Measurements from ENCODE around the gene GARRE1. TPM values are rescaled to one million over a fixed set of nuclear protein-coding genes. Genes with fewer than 3 reads are reported as not detected.
"Not testable (repeated sequence)": the region's sequence is repeated elsewhere in the genome, so short reads cannot be mapped to it uniquely, and the experiment has no call there.

GARRE1 gene
- total RNA-seq, 2 donors from 2014 or later: 13.2 to 17.9 TPM

DNA sequence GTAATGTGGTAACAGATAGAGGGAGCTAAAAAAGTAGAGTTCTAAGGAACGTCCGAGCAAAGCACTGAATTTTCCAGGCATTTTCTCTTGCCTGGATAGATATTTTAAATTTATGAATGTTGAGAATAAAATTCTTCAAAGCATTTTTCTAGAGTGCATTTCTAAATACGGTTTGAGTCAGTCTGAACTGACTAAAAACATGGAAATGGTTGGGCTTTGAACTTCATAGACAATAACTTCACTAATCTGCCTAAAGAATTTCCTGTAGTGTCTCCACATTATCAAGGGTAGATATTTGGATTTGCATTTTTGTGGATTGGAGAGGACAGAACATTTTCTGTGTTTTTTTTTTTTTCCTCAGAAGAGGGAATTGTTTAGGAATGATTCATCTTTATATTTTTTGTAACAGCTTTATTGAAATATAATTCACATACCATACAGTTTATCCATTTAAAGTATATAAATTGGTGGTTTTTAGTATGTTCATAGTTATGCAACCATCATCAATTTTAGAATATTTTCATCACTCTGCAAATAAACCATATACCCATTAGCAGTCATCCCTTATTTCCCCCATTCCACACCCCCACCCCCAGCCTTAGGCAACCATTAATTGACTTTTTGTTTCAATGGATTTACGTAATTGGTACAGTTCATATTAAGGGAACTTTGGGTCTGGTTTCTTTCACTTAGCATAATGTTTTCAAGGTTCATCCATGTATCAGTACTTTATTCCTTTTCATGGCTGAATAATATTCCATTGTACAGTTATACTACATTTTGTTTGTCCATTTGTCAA is 20.7 kb downstream of the GARRE1 start:
- DNase-seq (no peak), ATAC-seq (replicated peaks in 1 of 2) (no peak)
- Mint-ChIP-seq H3K9me3 (no peaks in the 10 kb centered on the region), H3K27ac (no peak overlapping the region), H3K4me3 (no peak overlapping the region), H3K36me3 (ENCODE audit: insufficient read depth in 2 of 2) (peaks cover 0 to 5% of the 10 kb centered on the region in 2 donors), H3K27me3 (ENCODE audit: low read depth) (no peaks in the 10 kb centered on the region), H3K4me1 (ENCODE audit: low read depth) (peaks cover 61% of the 10 kb centered on the region)

DNA sequence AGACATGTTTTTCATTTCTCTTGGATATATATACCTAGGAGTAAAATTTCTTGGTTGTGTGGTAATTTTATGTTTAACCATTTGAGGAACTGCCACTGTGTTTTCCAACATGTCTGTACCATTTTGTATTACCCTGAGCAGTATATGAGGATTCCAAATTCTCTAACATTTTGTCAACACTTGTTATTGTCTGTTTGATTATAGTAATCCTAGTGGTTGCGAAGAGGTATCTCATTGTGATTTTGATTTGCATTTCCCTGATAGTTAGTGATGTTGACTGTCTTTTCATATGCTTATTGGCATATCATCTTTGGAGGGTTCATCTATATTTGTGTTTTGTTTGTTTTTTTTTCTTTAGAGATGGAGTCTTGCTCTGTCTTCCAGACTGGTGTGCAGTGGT is 21.4 kb downstream of the GARRE1 start:
- Mint-ChIP-seq H3K9me3 (no peaks in the 10 kb centered on the region), H3K4me3 (no peak overlapping the region), H3K27ac (no peak overlapping the region), H3K4me1 (ENCODE audit: low read depth) (peaks cover 54% of the 10 kb centered on the region), H3K27me3 (ENCODE audit: low read depth) (no peaks in the 10 kb centered on the region), H3K36me3 (ENCODE audit: insufficient read depth in 2 of 2) (peaks cover 0 to 5% of the 10 kb centered on the region in 2 donors)
- DNase-seq (no peak), ATAC-seq (replicated peaks in 1 of 2) (no peak)

DNA sequence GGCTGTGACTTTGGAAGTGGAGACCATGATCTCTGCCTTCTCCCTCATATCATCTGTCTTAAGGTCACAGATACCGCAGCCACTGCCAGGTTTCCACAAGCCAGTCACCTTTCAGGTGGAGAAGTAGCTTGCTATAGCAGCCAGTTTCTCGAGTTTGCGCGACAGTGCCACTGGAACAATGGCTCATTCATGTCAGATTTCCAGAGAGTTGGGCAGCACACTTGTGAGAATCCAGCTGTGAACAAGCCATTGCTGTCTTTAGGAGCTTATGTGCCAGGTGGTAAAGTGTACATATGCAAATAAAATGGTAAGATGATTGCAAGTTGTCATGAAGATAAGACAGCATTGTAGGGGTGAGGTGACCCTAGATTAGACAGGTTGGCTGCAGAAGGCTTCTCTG is 22.3 kb downstream of the GARRE1 start:
- ATAC-seq (replicated peaks in 1 of 2): peak in 1 of 2 donors; percentile 11
- Mint-ChIP-seq H3K4me1 (ENCODE audit: low read depth) (peaks cover 49% of the 10 kb centered on the region), H3K36me3 (ENCODE audit: insufficient read depth in 2 of 2) (peaks cover 0 to 5% of the 10 kb centered on the region in 2 donors)

DNA sequence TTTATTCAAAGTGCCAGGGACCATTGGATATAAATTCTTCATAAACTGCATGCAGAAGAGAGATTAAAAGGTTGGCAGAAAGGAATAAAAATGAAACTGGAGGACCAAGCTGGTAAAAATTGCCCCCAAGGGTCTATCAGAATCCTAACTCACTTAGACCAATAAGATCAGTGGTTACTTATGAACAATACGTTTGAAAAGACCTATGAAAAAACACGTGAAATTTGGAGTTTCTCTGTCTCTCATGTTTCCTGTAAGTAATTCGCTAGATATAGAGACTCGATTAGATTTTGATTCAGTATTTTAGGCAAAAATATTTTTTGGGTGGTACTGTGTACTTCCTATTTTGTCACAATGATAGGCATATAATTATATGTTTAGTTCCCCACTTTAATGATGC is 22.9 kb downstream of the GARRE1 start:
- H3K27me3 Mint-ChIP-seq (ENCODE audit: low read depth): no peaks in the 10 kb centered on the region
- peaks cover 44% of the 10 kb centered on the region for H3K4me1 Mint-ChIP-seq (ENCODE audit: low read depth)
- H3K4me3 Mint-ChIP-seq: peak overlapping the region; percentile 23 to 47
- H3K27ac Mint-ChIP-seq: peak overlapping the region; percentile 18
- peaks cover 0 to 5% of the 10 kb centered on the region in 2 donors for H3K36me3 Mint-ChIP-seq (ENCODE audit: insufficient read depth in 2 of 2)
- DNase-seq (no peak), ATAC-seq (replicated peaks in 1 of 2) (no peak)
- no peaks in the 10 kb centered on the region for H3K9me3 Mint-ChIP-seq

More for the DNA sequence above, 22.3 kb downstream of the GARRE1 start:
- Mint-ChIP-seq H3K27me3 (ENCODE audit: low read depth) (no peaks in the 10 kb centered on the region), H3K27ac (peak overlapping the region; percentile 13), H3K4me3 (peak overlapping the region; percentile 23 to 47), H3K9me3 (no peaks in the 10 kb centered on the region)
- no peak for DNase-seq

DNA sequence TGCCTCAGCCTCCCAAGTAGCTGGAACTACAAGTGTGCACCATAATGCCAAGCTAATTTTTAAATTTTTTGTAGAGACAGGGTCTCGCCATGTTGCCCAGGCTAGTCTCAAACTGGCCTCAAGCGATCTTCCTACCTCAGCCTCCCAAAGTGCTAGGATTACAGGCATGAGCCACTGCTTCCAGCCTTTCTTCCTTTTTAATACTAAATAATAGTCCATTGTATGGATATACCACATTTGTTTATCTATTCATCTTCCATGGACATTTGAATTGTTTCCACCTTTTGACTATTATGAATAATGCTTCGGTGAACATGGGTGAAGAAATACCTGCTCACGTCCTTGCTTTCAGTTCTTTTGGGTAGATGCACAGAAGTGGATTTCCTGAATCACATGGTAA is 24.4 kb downstream of the GARRE1 start:
- peaks cover 0 to 5% of the 10 kb centered on the region in 2 donors for H3K36me3 Mint-ChIP-seq (ENCODE audit: insufficient read depth in 2 of 2)
- peaks cover 38% of the 10 kb centered on the region for H3K4me1 Mint-ChIP-seq (ENCODE audit: low read depth)
- DNase-seq (no peak), ATAC-seq (replicated peaks in 1 of 2) (no peak)
- no peak overlapping the region for H3K4me3 Mint-ChIP-seq
- peak overlapping the region; percentile 12 for H3K27ac Mint-ChIP-seq
- no peaks in the 10 kb centered on the region for H3K9me3 Mint-ChIP-seq
- H3K27me3 Mint-ChIP-seq (ENCODE audit: low read depth): no peaks in the 10 kb centered on the region

DNA sequence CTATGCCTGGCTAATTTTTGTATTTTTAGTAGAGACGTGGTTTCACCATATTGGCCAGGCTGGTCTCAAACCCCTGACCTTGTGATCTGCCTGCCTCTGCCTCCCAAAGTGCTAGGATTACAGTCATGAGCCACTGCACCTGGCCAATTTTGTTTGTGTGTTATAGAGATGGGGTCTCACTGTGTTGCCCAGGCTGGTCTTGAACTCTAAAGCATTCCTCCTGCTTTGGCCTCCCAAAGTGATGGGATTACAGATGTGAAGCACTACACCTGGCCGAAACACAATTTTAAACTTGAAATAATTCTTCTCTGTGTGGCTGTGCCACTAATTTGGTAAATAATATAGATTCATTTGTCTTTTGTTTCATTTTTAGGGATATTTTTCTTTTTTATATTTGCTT is 27.1 kb downstream of the GARRE1 start:
- H3K27me3 Mint-ChIP-seq (ENCODE audit: low read depth); H3K4me3 Mint-ChIP-seq; DNase-seq; ATAC-seq (replicated peaks in 1 of 2); H3K9me3 Mint-ChIP-seq; H3K36me3 Mint-ChIP-seq (ENCODE audit: insufficient read depth in 2 of 2): not testable (repeated sequence)
- Mint-ChIP-seq H3K4me1 (ENCODE audit: low read depth) (peaks cover 17% of the 10 kb centered on the region), H3K27ac (peak overlapping the region; percentile 7)

DNA sequence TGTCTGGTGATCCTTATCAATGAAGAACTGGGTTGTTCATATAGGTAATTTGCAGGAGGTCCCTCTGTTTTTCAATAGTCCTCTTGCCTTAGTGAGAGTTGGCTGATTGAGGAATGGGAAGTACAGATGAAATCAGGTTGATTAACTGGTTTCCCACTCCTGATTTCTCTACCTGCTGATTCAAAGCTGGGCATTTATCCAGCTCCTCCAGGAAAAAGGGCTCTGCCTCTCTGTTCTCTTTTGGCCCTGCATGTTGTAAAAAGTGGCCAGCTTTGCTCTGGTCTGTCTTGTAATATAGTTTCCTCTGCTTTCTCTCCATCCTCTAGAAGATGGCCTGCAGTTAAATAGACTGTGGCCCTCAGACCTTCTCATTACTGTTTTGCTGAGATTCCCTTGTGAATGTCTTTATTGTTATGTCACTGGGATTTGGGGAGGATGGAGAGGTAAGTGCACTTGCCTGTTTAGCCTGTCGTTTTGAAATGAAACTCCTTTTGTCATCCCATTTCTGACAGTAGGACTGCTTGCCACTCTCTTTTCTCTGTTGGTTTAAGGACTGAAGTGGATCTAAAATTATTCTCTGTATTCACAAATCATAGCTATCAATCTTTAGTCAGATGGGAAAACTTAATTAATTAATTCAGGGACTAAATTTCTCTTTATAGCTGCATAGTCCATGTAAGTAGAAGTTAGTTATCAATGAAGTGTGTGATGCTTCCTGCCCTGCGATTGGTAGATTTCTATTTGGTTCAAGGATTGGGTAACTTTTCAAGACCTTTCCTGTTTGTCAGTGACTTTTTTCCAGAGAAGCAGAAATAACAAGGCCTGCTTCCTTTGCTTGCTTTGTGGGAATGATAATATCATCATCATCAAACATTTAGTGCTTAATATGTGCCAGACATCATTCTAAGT is 28.5 kb downstream of the GARRE1 start:
- Mint-ChIP-seq H3K27ac (peak overlapping the region; percentile 38), H3K9me3 (no peaks in the 10 kb centered on the region), H3K36me3 (ENCODE audit: insufficient read depth in 2 of 2) (peaks cover 0 to 2% of the 10 kb centered on the region in 2 donors), H3K4me3 (no peak overlapping the region), H3K27me3 (ENCODE audit: low read depth) (no peaks in the 10 kb centered on the region), H3K4me1 (ENCODE audit: low read depth) (peaks cover 19% of the 10 kb centered on the region)
- DNase-seq: no peak
- ATAC-seq (replicated peaks in 1 of 2): no peak

DNA sequence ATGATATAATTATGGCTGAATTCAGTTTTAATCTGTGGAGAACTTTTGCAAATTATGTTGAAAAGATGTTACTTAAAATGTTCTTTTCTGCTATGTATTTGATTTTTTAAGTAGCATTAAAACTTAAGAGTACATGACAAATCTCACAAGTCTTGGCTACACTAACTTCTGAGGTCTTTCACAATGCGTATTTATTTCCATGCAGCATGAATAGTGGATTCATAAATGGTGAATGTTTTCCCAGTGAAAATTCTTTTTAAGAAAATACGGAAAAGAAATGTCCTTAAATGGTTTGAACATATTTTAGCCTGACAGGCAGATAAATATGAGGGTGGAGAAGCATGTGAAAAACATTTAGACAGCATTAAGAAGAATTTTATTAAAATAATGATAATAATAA is 30.2 kb downstream of the GARRE1 start:
- no peaks in the 10 kb centered on the region for H3K27me3 Mint-ChIP-seq (ENCODE audit: low read depth)
- no peak overlapping the region for H3K4me3 Mint-ChIP-seq
- DNase-seq (no peak), ATAC-seq (replicated peaks in 1 of 2) (no peak)
- H3K36me3 Mint-ChIP-seq (ENCODE audit: insufficient read depth in 2 of 2): peaks cover 0 to 2% of the 10 kb centered on the region in 2 donors
- no peak overlapping the region for H3K27ac Mint-ChIP-seq
- no peaks in the 10 kb centered on the region for H3K9me3 Mint-ChIP-seq
- H3K4me1 Mint-ChIP-seq (ENCODE audit: low read depth): peaks cover 23% of the 10 kb centered on the region

DNA sequence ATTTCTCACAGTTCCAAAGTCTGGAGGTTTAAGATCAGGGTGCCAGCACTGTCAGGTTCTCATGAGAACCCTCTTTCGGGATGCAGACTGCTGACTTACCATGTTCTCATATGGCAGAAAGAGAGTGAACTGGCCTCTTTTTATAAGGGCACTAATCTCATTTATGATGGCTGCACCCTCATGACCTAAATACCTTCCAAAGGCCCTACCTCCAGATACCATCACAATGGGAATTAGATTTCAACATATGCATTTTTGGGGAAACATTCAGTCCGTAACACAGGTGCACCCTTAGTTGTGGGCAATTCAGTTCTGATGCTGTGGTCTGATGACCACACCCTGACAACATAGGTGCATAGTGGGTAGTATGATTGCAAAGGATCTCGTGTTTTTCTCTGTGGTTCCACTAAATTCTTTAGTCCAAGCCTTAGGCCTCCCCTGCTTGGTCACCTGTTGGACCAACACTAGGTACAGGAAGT is 33.3 kb downstream of the GARRE1 start:
- no peak overlapping the region for H3K27ac Mint-ChIP-seq

DNA sequence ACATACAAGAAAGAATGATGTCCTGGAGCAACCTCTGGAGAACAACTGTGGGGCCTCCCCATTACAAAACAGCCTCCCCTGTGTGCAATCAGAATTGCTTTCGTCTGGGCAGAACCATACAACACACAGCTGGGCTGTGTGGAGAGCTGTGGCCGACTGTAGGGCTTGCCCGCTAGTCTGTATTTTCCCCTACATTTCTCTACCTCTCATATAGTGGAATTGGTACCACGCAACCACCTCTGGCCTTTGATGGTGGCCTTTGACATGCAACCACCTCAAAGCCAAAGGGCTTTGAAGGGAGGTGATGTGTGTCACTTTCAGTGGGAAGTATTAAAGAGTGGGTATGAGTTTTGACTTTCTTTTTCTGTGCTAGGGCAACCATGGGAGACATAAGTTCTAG is 34.0 kb downstream of the GARRE1 start:
- Mint-ChIP-seq H3K36me3 (ENCODE audit: insufficient read depth in 2 of 2) (peaks cover 0 to 2% of the 10 kb centered on the region in 2 donors), H3K4me3 (peak overlapping the region in 1 of 2 donors; percentile 30), H3K27ac (peak overlapping the region; percentile 51), H3K4me1 (ENCODE audit: low read depth) (peaks cover 23% of the 10 kb centered on the region), H3K9me3 (no peaks in the 10 kb centered on the region), H3K27me3 (ENCODE audit: low read depth) (no peaks in the 10 kb centered on the region)
- ATAC-seq (replicated peaks in 1 of 2) (peak; percentile 73 to 82), DNase-seq (peak in 1 of 2 donors; percentile 22)

More for the DNA sequence above, 33.3 kb downstream of the GARRE1 start:
- ATAC-seq (replicated peaks in 1 of 2): no peak
- Mint-ChIP-seq H3K27me3 (ENCODE audit: low read depth) (no peaks in the 10 kb centered on the region), H3K36me3 (ENCODE audit: insufficient read depth in 2 of 2) (peaks cover 0 to 2% of the 10 kb centered on the region in 2 donors), H3K4me1 (ENCODE audit: low read depth) (peaks cover 23% of the 10 kb centered on the region), H3K9me3 (no peaks in the 10 kb centered on the region), H3K4me3 (no peak overlapping the region)
- no peak for DNase-seq

DNA sequence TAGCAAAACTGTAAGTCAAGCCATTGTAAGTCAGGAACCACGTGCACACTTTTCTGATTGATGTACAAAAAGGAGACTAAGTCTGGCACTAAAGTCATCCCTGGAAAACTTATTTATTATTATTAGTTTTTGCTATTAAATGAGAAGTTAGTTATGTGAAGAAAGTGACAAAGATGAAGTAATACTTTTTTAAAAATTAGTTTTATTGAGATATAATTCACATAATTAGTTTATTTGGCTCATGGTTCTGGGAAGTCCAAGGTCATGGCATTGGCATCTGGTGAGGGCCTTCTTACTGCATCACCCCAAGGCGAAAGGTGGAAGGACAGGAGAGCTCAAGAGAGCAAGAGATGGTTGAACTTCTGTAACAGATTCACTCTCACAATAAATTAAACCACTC is 36.9 kb downstream of the GARRE1 start:
- H3K36me3 Mint-ChIP-seq (ENCODE audit: insufficient read depth in 2 of 2): peaks cover 0 to 2% of the 10 kb centered on the region in 2 donors
- peaks cover 23% of the 10 kb centered on the region for H3K4me1 Mint-ChIP-seq (ENCODE audit: low read depth)
- no peak overlapping the region for H3K27ac Mint-ChIP-seq
- ATAC-seq (replicated peaks in 1 of 2) (no peak), DNase-seq (no peak)
- H3K27me3 Mint-ChIP-seq (ENCODE audit: low read depth): no peaks in the 10 kb centered on the region
- H3K9me3 Mint-ChIP-seq: no peaks in the 10 kb centered on the region
- H3K4me3 Mint-ChIP-seq: no peak overlapping the region

DNA sequence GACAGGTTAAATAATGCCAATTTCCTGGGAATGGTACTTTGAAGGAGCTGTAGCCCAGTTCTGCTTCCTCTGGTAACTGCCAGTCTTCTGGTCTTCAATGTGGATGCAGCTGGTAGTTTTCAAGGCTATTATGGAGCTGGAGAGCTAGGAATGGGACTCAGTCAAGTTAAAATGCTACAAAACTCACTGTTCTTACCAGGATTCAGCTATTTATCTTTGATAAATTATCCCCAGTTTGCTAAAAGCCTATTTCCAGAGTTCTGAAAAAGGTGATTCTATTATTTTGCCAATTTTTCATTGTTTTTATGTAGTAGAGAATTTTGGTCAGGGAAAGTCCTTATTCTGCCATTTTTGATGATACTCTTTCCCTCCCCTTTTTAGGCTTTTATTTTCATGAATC is 40.7 kb downstream of the GARRE1 start:
- H3K9me3 Mint-ChIP-seq: no peaks in the 10 kb centered on the region
- no peaks in the 10 kb centered on the region for H3K27me3 Mint-ChIP-seq (ENCODE audit: low read depth)
- H3K4me1 Mint-ChIP-seq (ENCODE audit: low read depth): no peaks in the 10 kb centered on the region
- DNase-seq (no peak), ATAC-seq (replicated peaks in 1 of 2) (no peak)
- no peak overlapping the region for H3K4me3 Mint-ChIP-seq
- no peaks in the 10 kb centered on the region for H3K36me3 Mint-ChIP-seq (ENCODE audit: insufficient read depth in 2 of 2)
- H3K27ac Mint-ChIP-seq: no peak overlapping the region

DNA sequence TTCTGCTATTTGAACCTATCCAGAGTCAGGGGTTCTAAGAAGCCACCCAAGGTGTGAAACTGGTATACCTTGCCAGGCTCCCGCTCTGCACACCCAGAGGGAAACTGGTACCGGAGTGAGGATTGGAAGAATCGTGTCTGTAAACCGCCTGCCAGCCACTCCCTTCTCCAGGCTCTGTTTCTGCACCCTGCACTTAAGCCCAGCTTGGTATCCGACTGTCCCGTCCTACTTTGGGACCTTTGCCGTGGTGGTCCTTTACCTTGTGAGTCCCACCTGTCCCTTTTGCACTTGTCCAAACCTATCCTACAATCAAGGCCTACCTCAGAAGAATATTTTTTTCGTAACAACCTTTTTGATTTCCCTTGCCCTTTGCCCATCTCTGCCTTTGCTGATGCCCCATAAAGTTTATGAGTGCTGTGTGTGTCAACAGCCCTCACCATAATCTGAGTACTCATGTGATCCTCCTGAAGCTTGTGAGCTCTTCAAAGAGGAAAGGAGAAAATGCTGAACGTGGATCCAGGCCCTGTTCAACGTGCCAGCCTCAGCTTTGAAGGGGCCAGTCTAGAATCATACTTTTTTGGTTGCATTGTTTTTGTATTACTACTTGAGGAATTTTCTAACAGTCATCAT is 44.7 kb downstream of the GARRE1 start:
- Mint-ChIP-seq H3K27me3 (ENCODE audit: low read depth) (no peaks in the 10 kb centered on the region), H3K4me1 (ENCODE audit: low read depth) (no peaks in the 10 kb centered on the region), H3K9me3 (no peaks in the 10 kb centered on the region), H3K4me3 (no peak overlapping the region), H3K36me3 (ENCODE audit: insufficient read depth in 2 of 2) (peaks cover 0 to 3% of the 10 kb centered on the region in 2 donors), H3K27ac (no peak overlapping the region)
- DNase-seq (no peak), ATAC-seq (replicated peaks in 1 of 2) (no peak)

Data from activated T-cell treated with anti-CD3 and anti-CD28 coated beads, Interleukin-2, amount 50 U/mL, for 72 hours (primary cell).